Measurements from ENCODE around the gene EIF4H.
"Not testable (repeated sequence)": the region's sequence is repeated elsewhere in the genome, so short reads cannot be mapped to it uniquely, and the experiment has no call there.

The EIF4H gene

DNA sequence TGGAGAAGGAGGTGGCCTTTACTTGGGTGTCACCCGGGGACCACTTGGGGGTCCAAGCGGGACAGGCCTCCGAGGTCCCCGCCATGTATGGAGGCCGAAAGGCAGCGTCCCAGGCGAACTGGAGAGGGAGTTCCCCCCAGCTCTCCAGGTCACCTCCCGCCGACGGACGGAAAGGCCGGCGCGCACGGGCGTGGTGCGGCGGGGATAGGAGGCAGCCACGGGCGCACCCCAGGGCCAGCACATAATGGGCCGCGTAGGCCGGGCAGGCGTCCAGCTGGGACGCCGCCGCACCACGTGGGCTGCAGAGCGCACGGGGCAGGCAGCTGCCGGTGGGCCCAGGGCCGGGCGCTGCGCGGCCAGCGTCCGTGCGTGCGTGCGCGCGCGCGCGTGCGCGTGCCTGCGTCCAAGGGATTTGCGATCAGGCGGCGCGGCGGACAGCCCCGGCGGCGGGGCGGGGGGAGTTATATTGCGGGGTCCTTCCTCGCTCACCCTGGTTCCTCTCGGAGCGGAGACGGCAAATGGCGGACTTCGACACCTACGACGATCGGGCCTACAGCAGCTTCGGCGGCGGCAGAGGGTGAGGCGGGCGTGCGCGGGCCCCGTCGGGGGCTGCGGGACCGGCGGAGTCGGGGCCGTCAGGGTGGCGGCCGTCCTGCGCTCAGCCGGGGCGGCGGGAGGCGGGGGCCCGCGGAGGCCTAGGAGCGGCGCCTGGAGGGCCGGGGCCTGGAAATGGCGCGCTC, at the start of gene EIF4H:
Gene EIF4H (plus strand): TSS at position 491 of the 740 bp plus-strand sequence. CDS start 28 bp downstream, at position 519.
- peak; percentile 83 for DNase-seq

GRCh38 chr7:74126220-74126880, 47.8 kb upstream of the EIF4H start:
- DNase-seq = no peak

DNA sequence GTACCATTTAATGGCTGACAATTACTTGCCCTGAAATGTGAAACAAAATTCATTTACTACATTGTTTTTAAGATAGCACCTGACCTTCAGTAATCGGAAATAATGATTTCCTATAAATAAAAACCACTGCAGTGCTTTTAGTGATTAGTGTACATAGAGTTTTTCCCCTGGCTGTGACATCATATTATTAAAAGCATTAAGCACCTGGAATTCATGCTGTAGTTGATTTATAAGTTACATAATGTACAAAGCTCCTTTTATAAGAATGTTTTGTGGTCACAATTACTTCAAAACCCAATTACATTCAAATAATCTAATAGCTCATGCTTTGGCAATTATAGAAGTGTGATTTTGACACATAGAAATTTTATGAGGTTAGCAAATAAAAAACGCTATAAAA, 44.3 kb upstream of the EIF4H start:
- DNase-seq = no peak

DNA sequence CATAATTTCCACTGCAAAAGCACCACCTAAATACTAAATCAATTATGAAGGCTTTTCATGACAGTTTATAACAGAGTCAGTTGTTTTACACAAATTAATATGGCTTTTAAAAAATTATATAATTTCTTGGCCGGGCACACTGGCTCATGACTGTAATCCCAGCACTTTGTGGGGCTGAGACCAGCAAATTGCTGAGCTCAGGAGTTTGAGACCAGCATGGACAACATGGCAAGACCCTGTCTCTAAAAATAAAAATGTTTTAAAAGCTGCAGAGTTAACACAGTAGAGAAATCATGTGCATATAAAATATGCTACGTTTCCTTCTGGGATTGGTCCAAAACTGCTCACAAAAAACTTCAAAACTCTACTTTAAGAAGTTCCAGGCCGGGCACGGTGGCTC, 43.6 kb upstream of the EIF4H start:
- DNase-seq = no peak

- DNase-seq = peak; percentile 49
Measured at GRCh38 chr7:74134117-74134620, 40.0 kb upstream of the EIF4H start.

DNA sequence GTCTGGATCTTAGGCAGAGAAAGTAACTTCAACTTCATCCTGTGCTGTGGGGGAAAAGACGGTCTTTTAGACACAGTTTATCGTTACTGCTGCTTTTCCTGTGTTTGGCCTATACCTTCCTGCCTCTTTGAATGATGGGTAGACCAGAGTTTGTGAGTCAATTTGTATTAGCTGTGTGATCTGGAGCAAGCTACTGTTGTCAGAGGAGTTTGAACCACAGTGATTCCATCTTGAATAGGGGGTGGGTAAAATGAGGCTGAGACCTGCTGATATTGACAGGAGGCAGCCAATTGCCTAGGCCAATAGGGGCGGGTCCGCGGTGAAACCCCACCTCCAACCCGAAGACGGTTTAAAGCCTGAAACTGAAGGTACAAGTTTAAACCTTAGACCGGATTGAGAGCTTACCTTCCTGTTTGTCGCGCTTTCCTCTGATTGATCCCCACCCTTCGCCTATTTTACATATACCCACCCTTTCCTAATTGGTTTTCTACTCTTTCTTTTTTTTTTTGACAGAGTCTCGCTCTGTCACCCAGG, 35.8 kb upstream of the EIF4H start:
- DNase-seq = no peak

- DNase-seq = no peak
Measured at GRCh38 chr7:74138945-74139843, 35.0 kb upstream of the EIF4H start.

DNA sequence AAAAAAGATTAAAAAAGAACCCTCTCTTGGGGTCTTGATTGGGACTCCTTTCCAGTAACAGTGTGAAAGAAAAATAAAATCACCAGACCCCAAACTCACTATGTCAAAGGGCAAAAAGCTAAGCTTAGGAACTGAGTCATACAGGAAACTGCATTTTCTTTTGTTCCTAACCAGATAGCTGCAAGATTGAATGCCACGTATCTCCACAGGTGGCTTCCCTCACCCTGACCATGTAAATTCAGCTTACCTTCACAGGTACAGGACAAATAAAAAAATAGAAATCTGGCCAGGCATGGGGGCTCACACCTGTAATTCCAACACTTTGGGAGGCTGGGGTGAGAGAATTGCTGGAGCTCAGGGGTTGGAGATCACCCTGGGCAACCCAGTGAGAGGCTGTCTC, 32.5 kb upstream of the EIF4H start:
- no peak for DNase-seq

GRCh38 chr7:74143383-74143782, 30.8 kb upstream of the EIF4H start:
- DNase-seq = no peak

DNA sequence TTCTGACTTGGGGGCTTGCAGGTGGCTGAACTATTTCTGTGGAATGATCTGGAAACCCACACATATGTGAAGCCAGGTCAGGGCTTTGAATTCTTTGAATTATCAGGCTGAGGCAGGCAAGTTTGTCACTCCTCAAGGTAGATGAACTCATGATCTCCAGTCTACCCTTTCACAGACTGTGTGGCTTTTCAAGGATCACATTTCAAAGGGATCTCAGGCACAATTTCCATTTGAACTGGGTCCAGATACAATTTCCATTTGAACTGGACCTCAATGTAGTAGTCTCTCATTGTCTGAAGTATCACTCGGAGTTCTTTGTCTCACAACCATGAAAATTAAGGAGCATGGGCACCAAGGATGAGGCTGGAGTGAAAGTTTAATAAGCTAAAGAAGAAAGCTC, 25.7 kb upstream of the EIF4H start:
- no peak for DNase-seq

DNA sequence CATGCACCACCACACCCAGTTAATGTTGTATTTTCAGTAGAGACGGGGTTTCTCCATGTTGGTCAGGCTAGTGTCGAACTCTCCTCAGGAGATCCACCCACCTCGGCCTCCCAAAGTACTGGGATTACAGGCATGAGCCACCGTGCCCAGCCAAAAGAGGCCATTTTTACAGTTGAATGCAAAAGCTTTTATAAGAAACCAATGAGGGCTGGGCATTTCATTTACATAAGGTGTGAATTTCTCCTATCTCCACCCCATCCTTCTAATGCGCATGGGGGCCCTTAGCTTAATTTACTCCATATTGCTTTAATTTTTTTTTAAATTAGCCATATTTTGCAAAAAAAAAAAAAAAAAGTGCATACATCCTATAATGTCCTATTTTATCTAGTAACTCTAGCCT, 25.1 kb upstream of the EIF4H start:
- no peak for DNase-seq

- DNase-seq = no peak
Measured at GRCh38 chr7:74149603-74150002, 24.6 kb upstream of the EIF4H start.

GRCh38 chr7:74153736-74154135, 20.4 kb upstream of the EIF4H start:
- DNase-seq = no peak

- no peak for DNase-seq
Measured at GRCh38 chr7:74155810-74156395, 18.3 kb upstream of the EIF4H start.

DNA sequence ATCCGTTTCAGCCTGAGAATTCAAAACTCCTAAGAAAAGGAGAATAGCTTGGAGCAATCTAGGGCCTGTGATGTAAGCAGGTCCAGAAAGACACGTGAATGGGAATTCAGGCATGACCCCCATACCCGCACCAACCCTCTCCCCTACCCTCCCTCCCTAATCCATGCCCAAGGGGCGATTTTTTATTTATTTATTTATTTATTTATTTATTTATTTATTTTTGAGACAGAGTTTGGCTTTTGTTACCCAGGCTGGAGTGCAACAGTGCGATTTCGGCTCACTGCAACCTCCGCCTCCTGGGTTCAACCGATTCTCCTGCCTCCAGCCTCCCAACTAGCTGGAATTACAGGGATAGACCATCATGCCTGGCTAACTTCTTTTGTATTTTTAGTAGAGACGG, 16.6 kb upstream of the EIF4H start:
- no peak for DNase-seq

- DNase-seq = no peak
Measured at GRCh38 chr7:74164985-74165456, 9.1 kb upstream of the EIF4H start.

DNA sequence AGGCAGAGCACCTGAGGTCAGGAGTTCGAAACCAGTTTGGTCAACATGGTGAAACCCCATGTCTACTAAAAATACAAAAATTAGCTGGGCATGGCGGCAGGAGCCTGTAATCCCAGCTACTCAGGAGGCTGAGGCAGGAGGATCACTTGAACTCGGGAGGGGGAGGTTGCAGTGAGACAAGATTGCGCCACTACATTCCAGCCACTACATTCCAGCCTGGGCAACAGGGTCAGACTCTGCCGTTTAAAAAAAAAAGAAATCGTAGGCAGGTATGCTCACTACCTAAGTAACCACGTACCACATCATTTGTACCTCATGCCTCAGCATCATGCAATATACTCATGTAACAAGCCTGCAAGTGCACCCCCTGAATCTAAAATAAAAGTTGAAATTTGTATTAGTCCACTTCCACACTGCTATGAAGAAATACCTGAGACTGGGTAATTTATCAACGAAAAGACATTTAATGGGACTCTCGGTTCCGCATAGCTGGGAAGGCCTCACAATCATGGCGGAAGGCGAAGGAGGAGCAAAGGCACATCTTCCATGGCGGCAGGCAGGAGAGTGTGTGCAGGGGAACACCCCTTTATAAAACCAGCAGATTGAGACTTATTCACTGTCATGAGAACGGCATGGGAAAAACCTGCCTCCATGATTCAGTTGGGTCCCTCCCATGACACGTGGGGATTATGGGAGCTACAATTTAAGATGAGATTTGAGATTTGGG, 8.1 kb upstream of the EIF4H start:
- no peak for DNase-seq

DNA sequence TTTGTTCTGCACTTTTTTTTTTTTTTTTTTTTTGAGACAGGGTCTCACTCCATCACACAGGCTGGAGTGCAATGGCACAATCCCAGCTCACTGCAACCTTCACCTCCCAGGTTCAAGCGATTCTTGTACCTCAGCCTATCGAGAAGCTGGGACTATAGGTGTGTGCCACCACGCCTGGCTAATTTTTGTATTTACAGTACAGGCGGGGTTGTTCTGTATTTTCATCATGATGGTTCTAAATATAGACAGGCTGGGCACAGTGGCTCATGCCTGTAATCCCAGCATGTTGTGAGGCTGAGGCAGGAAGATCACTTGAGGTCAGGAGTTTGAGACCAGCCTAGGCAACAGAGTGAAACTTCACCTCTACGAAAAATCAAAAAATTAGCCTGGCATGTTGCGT, 6.8 kb upstream of the EIF4H start:
- not testable (repeated sequence) for DNase-seq

DNA sequence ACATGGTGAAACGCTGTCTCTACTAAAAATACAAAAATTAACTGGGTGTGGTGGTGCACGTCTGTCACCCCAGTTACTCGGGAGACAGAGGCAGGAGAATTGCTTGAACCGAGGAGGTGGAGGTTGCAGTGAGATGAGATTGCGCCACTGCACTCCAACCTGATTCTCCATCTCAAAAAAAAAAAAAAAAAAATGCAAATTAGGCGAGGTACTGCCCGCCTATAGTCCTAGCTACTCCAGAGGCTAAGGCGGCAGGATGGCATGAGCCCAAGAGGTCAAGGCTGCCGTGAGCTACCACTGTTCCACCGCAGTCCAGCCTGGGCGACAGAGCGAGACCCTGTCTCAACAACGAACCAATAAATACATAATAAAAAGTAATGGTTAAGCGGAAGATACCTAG, 1.1 kb upstream of the EIF4H start:
- no peak for DNase-seq

DNA sequence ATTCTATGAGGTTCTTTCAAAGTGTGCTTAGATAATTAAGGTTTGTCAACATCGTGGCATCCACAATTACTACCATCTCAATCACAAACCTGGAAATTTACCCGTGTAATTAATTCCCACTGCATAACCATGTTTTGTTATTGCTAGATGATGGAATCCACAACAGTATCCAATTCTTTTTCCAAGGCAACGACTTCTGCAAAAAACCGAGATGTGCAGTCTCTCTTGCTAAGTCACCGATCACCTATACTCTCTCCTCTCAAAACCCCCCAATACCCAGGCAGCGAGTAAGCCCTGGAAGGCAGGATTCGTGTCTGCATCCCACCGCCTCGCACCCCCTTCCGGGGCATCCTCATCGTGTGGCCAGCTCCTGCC, 678 bp upstream of the EIF4H start:
- DNase-seq = no peak

- no peak for DNase-seq
Measured at GRCh38 chr7:74174606-74175082, 488 bp downstream of the EIF4H start.

DNA sequence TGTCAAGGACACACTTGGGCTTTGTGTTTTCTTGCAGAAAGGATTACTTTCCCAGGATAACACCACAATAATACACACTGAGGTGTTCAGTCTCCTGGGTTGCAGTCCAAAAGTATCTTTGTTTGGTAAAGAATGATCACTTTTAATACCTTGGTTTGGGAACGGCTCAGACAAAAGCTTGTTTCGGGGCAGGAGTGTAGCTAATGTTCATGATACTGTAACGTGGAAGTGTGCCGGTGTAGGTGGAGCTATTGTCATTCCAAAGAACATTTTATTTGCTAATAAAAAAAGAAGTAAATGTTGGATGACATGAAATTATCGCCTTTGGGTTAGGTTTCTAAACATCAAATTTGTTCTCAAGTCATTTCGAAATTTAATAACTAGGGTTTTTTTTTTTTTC, 1.2 kb downstream of the EIF4H start:
- no peak for DNase-seq

Measured in GF-D8 (cell line).